HG02884 (cell line): ENCODE results near the gene CDC42EP1.
"Not testable (repeated sequence)": the region's sequence is repeated elsewhere in the genome, so short reads cannot be mapped to it uniquely, and the experiment has no call there.

Experiments used
- ATAC-seq: cut with Tn5 transposase; IDR thresholded peaks from one replicate; pipeline ENCODE4 v1.9.1; 2021; ENCODE audit warnings: mild to moderate bottlenecking, moderate library complexity; ENCODE audit not compliant: unreplicated experiment

Gene CDC42EP1

GRCh38 chr22:37575490-37576003 is 15.3 kb downstream of the CDC42EP1 start:
- ATAC-seq = no peak

GRCh38 chr22:37578002-37578401 is 17.7 kb downstream of the CDC42EP1 start:
- ATAC-seq = no peak

- no peak for ATAC-seq
These were observed 21.2 kb downstream of the CDC42EP1 start for GRCh38 chr22:37581504-37581903.

- no peak for ATAC-seq
These were observed 22.2 kb downstream of the CDC42EP1 start for GRCh38 chr22:37582526-37582925.

- ATAC-seq = no peak
These were observed 28.4 kb downstream of the CDC42EP1 start for GRCh38 chr22:37588546-37589215.

GRCh38 chr22:37589636-37590035 is 29.4 kb downstream of the CDC42EP1 start:
- no peak for ATAC-seq

GRCh38 chr22:37591081-37591480 is 30.8 kb downstream of the CDC42EP1 start:
- ATAC-seq = not testable (repeated sequence)

GRCh38 chr22:37591823-37592404 is 31.6 kb downstream of the CDC42EP1 start:
- ATAC-seq = no peak

GRCh38 chr22:37594237-37594636 is 34.0 kb downstream of the CDC42EP1 start:
- no peak for ATAC-seq

- no peak for ATAC-seq
These were observed 38.9 kb downstream of the CDC42EP1 start for GRCh38 chr22:37599153-37599552.

GRCh38 chr22:37601203-37601539 is 40.9 kb downstream of the CDC42EP1 start:
- no peak for ATAC-seq

- no peak for ATAC-seq
These were observed 41.5 kb downstream of the CDC42EP1 start for GRCh38 chr22:37601540-37602442.

GRCh38 chr22:37602546-37603277 is 42.4 kb downstream of the CDC42EP1 start:
- ATAC-seq = not testable (repeated sequence)

GRCh38 chr22:37604074-37604473 is 43.8 kb downstream of the CDC42EP1 start:
- no peak for ATAC-seq

- ATAC-seq = no peak
These were observed 44.6 kb downstream of the CDC42EP1 start for GRCh38 chr22:37604875-37605274.

- ATAC-seq = no peak
These were observed 47.0 kb downstream of the CDC42EP1 start for GRCh38 chr22:37607010-37607934.

- ATAC-seq = no peak
These were observed 47.7 kb downstream of the CDC42EP1 start for GRCh38 chr22:37607935-37608476.

- peak; percentile 70 for ATAC-seq
These were observed 48.4 kb downstream of the CDC42EP1 start, which contains the start of gene GGA1 for GRCh38 chr22:37608477-37609239. Gene GGA1 (plus strand): TSS chr22:37608834. CDS start chr22:37608861, 27 bp downstream.
